GM18873 (cell line): ENCODE results near the gene MAGEA2B.
"Not testable (repeated sequence)": the region's sequence is repeated elsewhere in the genome, so short reads cannot be mapped to it uniquely, and the experiment has no call there.

Experiments used
- ATAC-seq: cut with Tn5 transposase; IDR thresholded peaks from one replicate; pipeline ENCODE4 v1.9.1; 2021; ENCODE audit warnings: mild to moderate bottlenecking, moderate library complexity, moderate number of reproducible peaks; ENCODE audit not compliant: unreplicated experiment, low FRiP score

Gene MAGEA2B

DNA sequence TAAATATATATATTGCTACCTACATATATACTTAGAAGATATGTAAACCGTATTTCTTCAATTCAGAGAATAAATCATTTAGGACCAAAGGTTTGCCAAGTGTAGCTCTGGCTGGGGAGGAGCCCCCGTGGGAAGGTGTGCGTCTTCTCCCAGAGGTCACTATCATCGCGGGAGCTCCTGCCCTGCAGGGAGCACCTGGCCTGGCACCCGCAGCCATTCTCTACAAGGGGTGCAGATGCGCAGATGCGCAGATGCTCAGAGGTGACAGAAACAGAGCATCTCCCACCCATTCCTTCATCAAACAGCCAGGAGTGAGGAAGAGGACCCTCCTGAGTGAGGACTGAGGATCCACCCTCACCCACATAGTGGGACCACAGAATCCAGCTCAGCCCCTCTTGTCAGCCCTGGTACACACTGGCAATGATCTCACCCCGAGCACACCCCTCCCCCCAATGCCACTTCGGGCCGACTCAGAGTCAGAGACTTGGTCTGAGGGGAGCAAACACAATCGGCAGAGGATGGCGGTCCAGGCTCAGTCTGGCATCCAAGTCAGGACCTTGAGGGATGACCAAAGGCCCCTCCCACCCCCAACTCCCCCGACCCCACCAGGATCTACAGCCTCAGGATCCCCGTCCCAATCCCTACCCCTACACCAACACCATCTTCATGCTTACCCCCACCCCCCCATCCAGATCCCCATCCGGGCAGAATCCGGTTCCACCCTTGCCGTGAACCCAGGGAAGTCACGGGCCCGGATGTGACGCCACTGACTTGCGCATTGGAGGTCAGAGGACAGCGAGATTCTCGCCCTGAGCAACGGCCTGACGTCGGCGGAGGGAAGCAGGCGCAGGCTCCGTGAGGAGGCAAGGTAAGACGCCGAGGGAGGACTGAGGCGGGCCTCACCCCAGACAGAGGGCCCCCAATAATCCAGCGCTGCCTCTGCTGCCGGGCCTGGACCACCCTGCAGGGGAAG, at the start of gene MAGEA2B:
MAGEA2B (plus strand) TSS at position 814 of the 973 bp plus-strand sequence. CDS start 2,479 bp downstream, outside the sequence.
- ATAC-seq = not testable (repeated sequence)

GRCh38 chrX:152674135-152674534, 40.3 kb upstream of the MAGEA2B start:
- no peak for ATAC-seq

GRCh38 chrX:152674652-152675051, 39.8 kb upstream of the MAGEA2B start:
- not testable (repeated sequence) for ATAC-seq

DNA sequence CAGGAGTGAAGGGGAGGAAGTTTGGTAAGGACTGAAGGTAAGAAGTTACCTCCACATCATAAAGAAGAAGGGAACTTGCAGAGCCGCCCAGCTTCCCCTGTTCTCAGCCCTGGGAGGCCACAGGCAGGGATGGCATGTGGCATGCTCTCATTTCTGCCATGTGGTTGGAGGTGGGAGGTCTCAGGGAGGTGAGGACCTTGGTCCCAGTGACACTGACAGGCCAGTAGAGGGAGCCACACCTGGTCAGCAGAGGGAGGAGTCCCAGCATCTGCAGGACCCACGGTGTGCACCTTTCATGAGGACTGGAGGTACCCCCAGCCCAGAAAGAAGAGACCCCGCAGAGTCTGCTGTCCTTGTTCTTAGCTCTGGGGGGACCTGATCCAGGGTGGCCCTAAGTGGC, 33.4 kb upstream of the MAGEA2B start:
- peak; percentile 40 for ATAC-seq

DNA sequence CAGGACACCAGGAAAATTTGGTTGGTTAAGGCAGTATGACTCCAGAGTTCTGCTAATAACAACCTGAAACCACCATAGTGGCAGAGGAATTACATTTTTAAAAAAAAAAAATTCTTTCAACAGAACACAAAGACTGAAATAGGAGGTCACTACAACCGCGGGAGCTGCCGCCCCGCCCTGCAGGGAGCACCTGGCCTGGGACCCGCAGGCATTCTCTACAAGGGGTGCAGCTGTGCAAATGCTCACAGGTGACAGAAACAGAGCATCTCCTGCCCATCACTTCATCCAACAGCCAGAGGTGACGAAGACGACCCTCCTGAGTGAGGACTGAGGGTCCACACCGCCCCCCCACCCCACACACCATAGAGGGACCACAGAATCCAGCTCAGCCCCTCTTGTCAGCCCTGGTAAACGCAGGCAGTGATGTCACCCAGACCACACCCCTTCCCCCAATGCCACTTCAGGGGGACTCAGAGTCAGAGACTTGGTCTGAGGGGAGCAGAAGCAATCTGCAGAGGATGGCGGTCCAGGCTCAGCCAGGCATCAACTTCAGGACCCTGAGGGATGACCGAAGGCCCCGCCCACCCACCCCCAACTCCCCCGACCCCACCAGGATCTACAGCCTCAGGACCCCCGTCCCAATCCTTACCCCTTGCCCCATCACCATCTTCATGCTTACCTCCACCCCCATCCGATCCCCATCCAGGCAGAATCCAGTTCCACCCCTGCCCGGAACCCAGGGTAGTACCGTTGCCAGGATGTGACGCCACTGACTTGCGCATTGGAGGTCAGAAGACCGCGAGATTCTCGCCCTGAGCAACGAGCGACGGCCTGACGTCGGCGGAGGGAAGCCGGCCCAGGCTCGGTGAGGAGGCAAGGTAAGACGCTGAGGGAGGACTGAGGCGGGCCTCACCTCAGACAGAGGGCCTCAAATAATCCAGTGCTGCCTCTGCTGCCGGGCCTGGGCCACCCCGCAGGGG, 16.2 kb upstream of the MAGEA2B start, which contains the start of gene MAGEA3:
MAGEA3 (plus strand) TSS at position 843 of the 980 bp plus-strand sequence. CDS start 2,039 bp downstream, outside the sequence.
- ATAC-seq = not testable (repeated sequence)

DNA sequence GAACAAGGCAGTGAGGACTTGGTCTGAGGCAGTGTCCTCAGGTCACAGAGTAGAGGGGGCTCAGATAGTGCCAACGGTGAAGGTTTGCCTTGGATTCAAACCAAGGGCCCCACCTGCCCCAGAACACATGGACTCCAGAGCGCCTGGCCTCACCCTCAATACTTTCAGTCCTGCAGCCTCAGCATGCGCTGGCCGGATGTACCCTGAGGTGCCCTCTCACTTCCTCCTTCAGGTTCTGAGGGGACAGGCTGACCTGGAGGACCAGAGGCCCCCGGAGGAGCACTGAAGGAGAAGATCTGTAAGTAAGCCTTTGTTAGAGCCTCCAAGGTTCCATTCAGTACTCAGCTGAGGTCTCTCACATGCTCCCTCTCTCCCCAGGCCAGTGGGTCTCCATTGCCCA, 14.0 kb upstream of the MAGEA2B start:
- ATAC-seq = not testable (repeated sequence)

- ATAC-seq = not testable (repeated sequence)
These were observed 7.9 kb upstream of the MAGEA2B start for GRCh38 chrX:152706500-152706899.

GRCh38 chrX:152709173-152709572, 5.3 kb upstream of the MAGEA2B start, which contains the start of gene CSAG2:
Gene CSAG2, minus strand, starts transcription at chrX:152709273. Its CDS starts 161 bp downstream, at chrX:152709112.
- not testable (repeated sequence) for ATAC-seq

GRCh38 chrX:152713195-152713594, 1.2 kb upstream of the MAGEA2B start:
- not testable (repeated sequence) for ATAC-seq

DNA sequence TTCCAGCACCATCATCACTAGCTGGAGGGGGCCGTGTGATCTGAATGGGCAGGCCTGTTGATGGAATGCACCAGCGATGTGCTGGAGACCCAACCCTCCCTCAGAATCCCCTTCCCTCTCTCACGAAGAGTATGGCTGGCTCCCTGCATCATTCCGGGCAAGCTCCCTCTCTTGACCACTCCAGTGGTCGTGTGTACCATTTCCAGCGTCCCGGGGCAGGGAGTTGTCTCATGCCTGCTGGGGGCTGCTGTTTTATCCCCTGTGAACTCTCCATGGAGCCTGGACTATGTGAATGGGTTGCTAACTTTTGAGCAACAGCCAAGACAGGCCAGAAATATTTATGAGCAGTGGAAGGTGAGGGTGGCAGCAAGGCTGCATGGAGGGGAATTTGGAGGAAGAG, 11.0 kb downstream of the MAGEA2B start:
- no peak for ATAC-seq

DNA sequence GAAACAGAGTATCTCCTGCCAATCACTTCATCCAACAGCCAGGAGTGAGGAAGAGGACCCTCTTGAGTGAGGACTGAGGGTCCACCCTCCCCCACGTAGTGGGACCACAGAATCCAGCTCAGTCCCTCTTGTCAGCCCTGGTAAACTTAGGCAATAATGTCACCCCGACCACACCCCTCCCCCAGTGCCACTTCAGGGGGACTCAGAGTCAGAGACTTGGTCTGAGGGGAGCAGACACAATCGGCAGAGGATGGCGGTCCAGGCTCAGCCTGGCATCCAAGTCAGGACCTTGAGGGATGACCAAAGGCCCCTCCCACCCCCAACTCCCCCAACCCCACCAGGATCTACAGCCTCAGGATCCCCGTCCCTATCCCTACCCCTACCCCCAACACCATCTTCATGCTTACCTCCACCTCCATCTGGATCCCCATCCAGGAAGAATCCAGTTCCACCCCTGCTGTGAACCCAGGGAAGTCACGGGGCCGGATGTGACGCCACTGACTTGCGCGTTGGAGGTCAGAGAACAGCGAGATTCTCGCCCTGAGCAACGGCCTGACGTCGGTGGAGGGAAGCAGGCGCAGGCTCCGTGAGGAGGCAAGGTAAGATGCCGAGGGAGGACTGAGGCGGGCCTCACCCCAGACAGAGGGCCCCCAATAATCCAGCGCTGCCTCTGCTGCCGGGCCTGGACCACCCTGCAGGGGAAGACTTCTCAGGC, 19.0 kb downstream of the MAGEA2B start, which contains the start of the genes CSAG1 and MAGEA12:
CSAG1 (minus strand) TSS at position 461 of the 715 bp plus-strand sequence. CDS start 1,261 bp downstream, outside the sequence.
MAGEA12 (plus strand) TSS at position 497 of the 715 bp plus-strand sequence. CDS start 2,405 bp downstream, outside the sequence.
- no peak for ATAC-seq

DNA sequence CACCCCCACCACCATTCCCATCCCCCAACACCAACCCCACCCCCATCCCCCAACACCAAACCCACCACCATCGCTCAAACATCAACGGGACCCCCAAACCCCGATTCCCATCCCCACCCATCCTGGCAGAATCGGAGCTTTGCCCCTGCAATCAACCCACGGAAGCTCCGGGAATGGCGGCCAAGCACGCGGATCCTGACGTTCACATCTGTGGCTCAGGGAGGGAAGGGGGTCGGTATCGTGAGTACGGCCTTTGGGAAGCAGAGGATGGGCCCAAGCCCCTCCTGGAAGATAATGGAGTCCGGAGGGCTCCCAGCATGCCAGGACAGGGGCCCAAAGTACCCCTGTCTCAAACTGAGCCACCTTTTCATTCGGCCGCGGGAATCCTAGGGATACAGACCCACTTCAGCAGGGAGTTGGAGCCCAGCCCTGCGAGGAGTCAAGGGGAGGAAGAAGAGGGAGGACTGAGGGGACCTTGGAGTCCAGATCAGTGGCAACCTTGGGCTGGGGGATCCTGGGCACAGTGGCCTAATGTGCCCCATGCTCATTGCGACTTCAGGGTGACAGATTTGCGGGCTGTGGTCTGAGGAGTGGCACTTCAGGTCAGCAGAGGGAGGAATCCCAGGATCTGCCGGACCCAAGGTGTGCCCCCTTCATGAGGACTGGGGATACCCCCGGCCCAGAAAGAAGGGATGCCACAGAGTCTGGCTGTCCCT, 19.9 kb downstream of the MAGEA2B start:
- ATAC-seq = not testable (repeated sequence)

GRCh38 chrX:152735101-152735500, 20.7 kb downstream of the MAGEA2B start:
- no peak for ATAC-seq

- ATAC-seq = no peak
These were observed 21.6 kb downstream of the MAGEA2B start for GRCh38 chrX:152735860-152736511.

DNA sequence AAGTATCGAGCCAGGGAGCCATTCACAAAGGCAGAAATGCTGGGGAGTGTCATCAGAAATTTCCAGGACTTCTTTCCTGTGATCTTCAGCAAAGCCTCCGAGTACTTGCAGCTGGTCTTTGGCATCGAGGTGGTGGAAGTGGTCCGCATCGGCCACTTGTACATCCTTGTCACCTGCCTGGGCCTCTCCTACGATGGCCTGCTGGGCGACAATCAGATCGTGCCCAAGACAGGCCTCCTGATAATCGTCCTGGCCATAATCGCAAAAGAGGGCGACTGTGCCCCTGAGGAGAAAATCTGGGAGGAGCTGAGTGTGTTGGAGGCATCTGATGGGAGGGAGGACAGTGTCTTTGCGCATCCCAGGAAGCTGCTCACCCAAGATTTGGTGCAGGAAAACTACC, 22.1 kb downstream of the MAGEA2B start:
- not testable (repeated sequence) for ATAC-seq

DNA sequence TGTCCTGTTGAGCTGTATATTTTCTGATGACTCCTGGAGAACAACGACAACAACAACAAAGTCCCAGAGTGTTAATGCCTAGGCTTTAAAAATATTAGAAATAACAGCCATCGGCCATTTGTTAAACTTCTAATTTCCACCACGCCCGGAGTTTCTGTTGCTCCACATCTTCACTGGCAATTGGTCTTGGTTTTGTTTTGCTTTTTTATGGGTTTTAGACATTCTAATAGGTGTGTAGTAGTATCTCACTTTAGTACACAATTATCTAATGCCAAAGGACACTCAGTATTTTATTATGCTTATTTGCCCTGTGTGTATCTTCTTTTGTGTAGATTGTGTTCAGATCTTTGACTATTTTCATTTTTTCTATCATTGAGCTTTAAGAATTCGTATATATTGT, 24.1 kb downstream of the MAGEA2B start:
- ATAC-seq = no peak

- not testable (repeated sequence) for ATAC-seq
These were observed 39.5 kb downstream of the MAGEA2B start, which contains the start of gene MAGEA2 for GRCh38 chrX:152753686-152754650. Gene MAGEA2, minus strand, starts transcription at chrX:152753842. Its CDS starts 2,479 bp downstream, at chrX:152751363.
